Lower leg skin (tissue), 4 donors: ENCODE data around the gene TMUB2. TPM values are rescaled to one million over a fixed set of nuclear protein-coding genes. Genes with fewer than 3 reads are reported as not detected.

Experiments
- microRNA-seq, 2 donors: library from miRNA; unstranded; fragments of <30 nt; microRNA quantifications; one replicate each; pipeline ENCODE4, GENCODE V29; 2016; ENCODE audit warnings: borderline replicate concordance in 2 of 2, borderline number of aligned reads in 1 of 2
- total RNA-seq, 4 donors: library from RNA; depleted of rRNA; stranded (reverse); fragments of >200 nt; gene quantifications; one replicate each; pipeline ENCODE4 v1.1.0, GENCODE V29; 2016

TMUB2 gene
- total RNA-seq, 4 donors from 2014 or later, result 23.4 to 44.5 (median 34.8) TPM

Small RNA genes within 50 kb of the gene (microRNA-seq; reads per million reads assigned to microRNA genes)
- gene MIR6782, result 0 reads per million in 2 donors

Other genes with a start within 250 kb of the TMUB2 start
- not detected for gene PPY, start 244.5 kb upstream of the TMUB2 start, total RNA-seq
- gene PYY, start 233.0 kb upstream of the TMUB2 start, total RNA-seq, result not detected
- gene NAGS, start 182.3 kb upstream of the TMUB2 start, total RNA-seq, result 1 to 10 TPM; 3.2 to 4.9 (median 3.6) TPM
- gene TMEM101, start 172.0 kb upstream of the TMUB2 start, total RNA-seq, result 10 to 100 TPM; 28.4 to 48.0 (median 41.2) TPM
- 10 to 100 TPM; 15.0 to 31.7 (median 19.0) TPM for gene LSM12, start 120.3 kb upstream of the TMUB2 start, total RNA-seq
- 10 to 100 TPM; 10.9 to 14.8 (median 12.1) TPM for gene G6PC3, start 116.2 kb upstream of the TMUB2 start, total RNA-seq
- 100 to 1,000 TPM; 179 to 208 (median 190) TPM for gene HDAC5, start 63.3 kb upstream of the TMUB2 start, total RNA-seq
- gene HROB, start 45.0 kb upstream of the TMUB2 start, total RNA-seq, result 1 to 10 TPM in 3 of 4 donors, under 1 TPM in 1; 0.97 to 4.3 (median 1.5) TPM
- gene ASB16, start 16.3 kb upstream of the TMUB2 start, total RNA-seq, result 1 to 10 TPM in 1 of 4 donors, not detected in 3; 1.1 TPM
- 10 to 100 TPM; 62.4 to 77.9 (median 67.8) TPM for gene ATXN7L3, start 12.9 kb downstream of the TMUB2 start, total RNA-seq
- gene UBTF, start 32.7 kb downstream of the TMUB2 start, total RNA-seq, result 10 to 100 TPM; 62.4 to 70.8 (median 65.7) TPM
- 1 to 10 TPM in 1 of 4 donors, not detected in 3; 2.4 TPM for gene SLC4A1, start 81.2 kb downstream of the TMUB2 start, total RNA-seq
- gene RUNDC3A, start 121.6 kb downstream of the TMUB2 start, total RNA-seq, result 10 to 100 TPM; 12.6 to 29.5 (median 17.1) TPM
- 100 to 1,000 TPM in 1 of 4 donors, 10 to 100 TPM in 3; 73.4 to 113 (median 90.0) TPM for gene SLC25A39, start 137.9 kb downstream of the TMUB2 start, total RNA-seq
- gene GRN, start 158.3 kb downstream of the TMUB2 start, total RNA-seq, result 100 to 1,000 TPM; 272 to 295 (median 283) TPM
- gene FAM171A2, start 176.9 kb downstream of the TMUB2 start, total RNA-seq, result 1 to 10 TPM in 3 of 4 donors, under 1 TPM in 1; 0.95 to 2.8 (median 2.4) TPM
- gene ITGA2B, start 202.7 kb downstream of the TMUB2 start, total RNA-seq, result under 1 TPM in 2 of 4 donors, not detected in 2; 0.10 to 0.30 TPM